Stimulated activated CD8-positive, alpha-beta memory T cell treated with anti-CD3 and anti-CD28 coated beads, Interleukin-4, amount 100 ng/mL, for 48 hours (primary cell): ENCODE results near the gene WDFY4.

Experiments
- DNase-seq: peaks from one replicate; pipeline ENCODE4 v3.0.0-alpha.2; 2020

The WDFY4 gene

GRCh38 chr10:48690791-48691660, 6.4 kb downstream of the WDFY4 start:
- DNase-seq: no peak

GRCh38 chr10:48691812-48692528, 7.3 kb downstream of the WDFY4 start:
- DNase-seq: no peak

GRCh38 chr10:48692748-48693147, 8.1 kb downstream of the WDFY4 start:
- no peak for DNase-seq

GRCh38 chr10:48693206-48693605, 8.5 kb downstream of the WDFY4 start:
- DNase-seq: no peak

- DNase-seq: no peak
These were observed 9.8 kb downstream of the WDFY4 start for GRCh38 chr10:48694371-48695030.

- DNase-seq: no peak
These were observed 11.2 kb downstream of the WDFY4 start for GRCh38 chr10:48695636-48696534.

- no peak for DNase-seq
These were observed 11.8 kb downstream of the WDFY4 start for GRCh38 chr10:48696535-48696873.

- no peak for DNase-seq
These were observed 12.4 kb downstream of the WDFY4 start for GRCh38 chr10:48697091-48697490.

GRCh38 chr10:48697821-48698764, 13.4 kb downstream of the WDFY4 start:
- DNase-seq: no peak

- no peak for DNase-seq
These were observed 14.4 kb downstream of the WDFY4 start for GRCh38 chr10:48699011-48699627.

GRCh38 chr10:48700071-48700470, 15.4 kb downstream of the WDFY4 start:
- no peak for DNase-seq

GRCh38 chr10:48700493-48700892, 15.8 kb downstream of the WDFY4 start:
- no peak for DNase-seq

- no peak for DNase-seq
These were observed 16.6 kb downstream of the WDFY4 start for GRCh38 chr10:48701139-48701901.

- no peak for DNase-seq
These were observed 17.3 kb downstream of the WDFY4 start for GRCh38 chr10:48701941-48702340.

- no peak for DNase-seq
These were observed 19.0 kb downstream of the WDFY4 start for GRCh38 chr10:48703531-48704122.

- no peak for DNase-seq
These were observed 19.5 kb downstream of the WDFY4 start for GRCh38 chr10:48704156-48704555.

GRCh38 chr10:48705401-48705938, 20.8 kb downstream of the WDFY4 start:
- no peak for DNase-seq

GRCh38 chr10:48707472-48707871, 22.8 kb downstream of the WDFY4 start:
- DNase-seq: no peak

GRCh38 chr10:48708144-48708543, 23.5 kb downstream of the WDFY4 start:
- DNase-seq: no peak
